NCI-H1417 treated with DMSO at 0.1 percent for 48 hours (cell line): ENCODE results near the gene TSSK6.
"Not testable (repeated sequence)": the region's sequence is repeated elsewhere in the genome, so short reads cannot be mapped to it uniquely, and the experiment has no call there.

ENCODE experiments used
- DNase-seq: peaks from one replicate; lab custom pipeline; 2025; lab: John Stamatoyannopoulos, UW

Gene TSSK6

DNA sequence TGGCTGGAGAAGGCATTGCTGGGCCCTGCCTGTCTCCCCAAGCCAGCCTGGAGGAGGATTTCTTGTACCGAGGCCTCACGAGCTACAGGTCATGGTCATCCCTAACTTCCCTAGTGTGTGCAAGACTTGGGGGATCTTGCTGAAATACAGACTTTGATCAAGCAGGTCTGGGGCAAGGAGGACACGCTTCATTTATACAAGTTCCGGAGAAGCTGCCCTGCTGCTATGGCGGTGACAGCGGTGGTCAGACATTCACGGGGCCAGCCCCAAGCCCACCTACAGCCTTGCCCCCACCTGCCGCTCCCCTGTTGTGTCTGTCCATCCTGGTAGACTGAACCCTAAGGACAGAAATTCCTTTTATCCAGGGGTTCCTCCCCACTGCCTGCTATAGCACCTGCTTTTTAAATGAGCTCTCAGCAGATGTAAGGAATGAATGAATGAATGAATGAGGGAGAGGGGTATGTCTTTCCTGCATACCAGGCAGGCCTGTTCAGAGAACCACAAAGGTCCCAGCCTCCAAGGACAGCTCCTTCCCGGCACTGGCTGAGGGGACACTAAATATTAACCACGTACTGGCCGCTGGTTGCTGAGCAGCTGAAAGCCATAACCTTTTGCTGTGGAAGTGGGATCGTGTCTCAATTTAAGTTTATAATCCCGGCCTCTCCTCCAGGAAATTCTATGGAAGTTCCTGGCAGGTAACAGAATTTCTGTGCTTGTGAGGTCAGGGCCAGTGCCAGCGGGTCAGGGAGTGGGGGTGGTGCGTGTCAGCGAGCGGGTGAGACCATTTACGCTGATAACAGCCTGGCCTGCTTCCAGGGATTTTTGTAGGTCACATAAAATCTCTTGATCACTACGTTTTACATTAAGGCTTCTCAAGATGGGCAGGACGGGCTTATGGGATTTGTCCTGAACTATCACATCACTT, 27.1 kb downstream of the TSSK6 start:
- no peak for DNase-seq

DNA sequence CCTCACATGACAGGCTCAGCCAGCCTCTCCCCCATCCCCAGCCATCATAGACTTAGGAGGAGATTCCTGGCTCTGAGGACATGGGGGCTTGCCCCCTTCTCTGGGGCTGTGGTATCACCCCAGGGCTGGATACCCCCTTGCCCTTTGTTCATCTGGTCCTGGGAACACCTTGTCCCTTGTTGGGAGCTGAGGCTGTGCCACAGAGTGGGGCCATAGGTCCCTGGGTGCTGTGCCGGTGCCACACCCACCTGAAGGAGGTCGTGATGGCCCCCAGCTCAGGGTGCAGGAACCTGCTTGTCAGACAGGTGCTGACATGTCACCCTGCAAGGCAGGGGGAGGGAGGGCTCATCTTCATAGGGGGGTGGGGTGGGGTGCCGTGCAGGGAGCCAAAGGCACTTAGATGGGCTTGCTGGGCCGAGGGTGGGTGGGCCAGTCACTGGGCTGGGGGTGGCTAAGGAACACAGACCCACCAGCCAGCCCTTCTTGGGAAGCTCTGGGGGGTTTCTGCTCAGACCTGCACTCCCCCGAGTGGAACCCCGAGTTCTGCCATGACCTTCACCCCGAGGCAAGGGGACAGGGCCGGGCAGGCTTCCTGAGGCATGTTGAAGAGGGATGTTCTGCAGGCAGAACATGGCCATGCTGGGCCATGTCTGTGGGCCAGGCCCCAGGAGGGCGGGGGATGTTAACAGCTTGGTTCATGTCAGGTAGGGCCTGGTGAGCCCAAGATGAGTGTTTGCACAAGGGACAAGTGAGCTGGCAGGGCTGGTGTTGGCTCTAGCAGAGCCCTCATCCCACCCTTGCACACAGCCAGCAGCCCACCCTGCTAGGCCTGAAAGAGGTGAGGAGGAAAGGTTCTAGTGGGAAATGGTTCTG, 28.0 kb downstream of the TSSK6 start:
- DNase-seq: no peak

DNA sequence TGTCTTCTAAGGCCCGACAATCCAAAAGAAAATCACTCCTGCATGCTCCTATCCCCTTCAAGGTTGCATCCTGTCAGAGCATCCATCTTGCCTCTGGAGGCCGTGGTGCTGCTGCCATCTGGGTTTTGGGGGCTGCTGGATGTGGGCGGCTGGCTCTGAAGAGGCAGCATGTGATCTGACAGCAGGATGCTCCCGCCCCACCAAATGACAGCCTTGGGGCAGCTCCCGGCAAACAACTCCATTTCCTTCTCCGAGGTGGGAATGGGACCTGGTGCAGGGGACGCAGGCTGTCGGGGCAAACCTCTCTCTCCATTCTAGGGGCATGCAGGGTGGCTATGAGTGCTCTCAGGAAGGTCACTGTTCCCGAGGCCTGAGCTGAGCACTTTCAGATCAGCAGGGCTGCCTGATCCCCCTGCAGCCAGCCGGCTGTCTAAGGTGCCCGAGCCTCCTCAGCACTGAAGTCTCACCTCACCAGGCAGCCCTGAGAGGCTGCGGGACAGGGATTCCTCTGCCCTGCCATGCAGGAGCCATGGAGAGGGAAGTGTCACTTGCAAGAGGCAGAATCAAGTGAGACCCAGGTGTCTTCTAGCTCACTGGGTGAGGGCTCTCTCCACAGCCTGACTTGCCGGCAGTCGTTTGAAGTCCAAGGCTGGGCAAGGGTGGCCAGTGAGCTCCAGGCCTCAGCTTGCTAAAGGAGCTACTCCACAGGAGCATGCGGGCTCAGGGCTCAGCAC, 28.8 kb downstream of the TSSK6 start:
- DNase-seq: no peak

DNA sequence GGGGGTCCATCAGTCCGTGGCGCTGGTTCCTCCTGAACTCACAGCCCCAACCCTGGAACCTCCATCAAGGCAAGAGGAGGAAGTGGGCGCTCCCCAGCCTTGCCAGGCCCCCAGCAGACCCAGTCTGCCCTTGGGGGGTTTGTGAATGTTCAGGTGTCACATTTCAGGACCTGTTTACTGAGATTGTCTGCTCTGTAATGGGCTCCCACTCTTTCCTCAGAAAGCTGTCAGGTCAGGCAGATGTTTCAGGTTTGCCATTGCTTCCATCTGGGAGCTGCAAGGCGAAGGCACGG, 29.4 kb downstream of the TSSK6 start:
- DNase-seq: no peak

DNA sequence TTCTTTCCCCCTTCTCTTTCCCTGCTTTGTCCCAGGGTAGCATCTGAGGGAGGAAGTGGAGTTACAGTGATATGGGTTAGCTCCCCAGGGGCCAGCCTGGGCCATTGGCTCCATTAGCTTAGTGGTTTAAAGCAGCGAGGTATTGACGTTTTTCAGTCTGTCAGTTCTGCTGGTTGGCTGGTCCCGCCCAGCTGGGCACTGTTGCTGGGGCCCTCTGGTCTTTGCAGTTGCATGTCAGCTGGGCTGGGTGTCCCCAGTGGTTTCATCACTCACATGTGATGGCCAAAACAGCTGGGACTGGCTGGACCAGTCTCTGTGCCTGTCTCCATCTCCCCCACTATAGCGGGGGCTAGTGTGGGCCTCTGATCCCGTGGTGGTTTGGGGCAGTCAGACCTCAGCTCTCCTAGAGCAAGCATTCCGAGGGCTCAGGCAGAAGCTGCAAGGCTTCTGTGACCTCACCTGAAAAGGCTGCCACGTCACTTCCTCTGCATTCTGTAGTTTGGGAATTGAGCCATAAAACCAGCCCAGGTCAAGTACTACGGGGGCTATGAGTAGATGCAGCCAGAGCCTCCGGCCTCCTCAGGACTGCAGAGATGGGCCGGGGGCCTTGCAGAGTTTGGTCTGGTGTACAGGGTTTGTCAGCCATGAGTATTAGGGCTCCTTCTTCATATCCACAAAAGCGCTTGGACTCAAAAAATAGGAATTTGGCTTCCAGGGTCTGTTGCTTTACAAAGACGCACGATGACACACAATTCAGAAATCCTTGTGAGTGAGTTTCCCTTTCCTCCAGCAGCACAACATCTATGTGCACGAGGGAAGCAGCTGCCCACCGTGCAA, 30.0 kb downstream of the TSSK6 start:
- DNase-seq: no peak

DNA sequence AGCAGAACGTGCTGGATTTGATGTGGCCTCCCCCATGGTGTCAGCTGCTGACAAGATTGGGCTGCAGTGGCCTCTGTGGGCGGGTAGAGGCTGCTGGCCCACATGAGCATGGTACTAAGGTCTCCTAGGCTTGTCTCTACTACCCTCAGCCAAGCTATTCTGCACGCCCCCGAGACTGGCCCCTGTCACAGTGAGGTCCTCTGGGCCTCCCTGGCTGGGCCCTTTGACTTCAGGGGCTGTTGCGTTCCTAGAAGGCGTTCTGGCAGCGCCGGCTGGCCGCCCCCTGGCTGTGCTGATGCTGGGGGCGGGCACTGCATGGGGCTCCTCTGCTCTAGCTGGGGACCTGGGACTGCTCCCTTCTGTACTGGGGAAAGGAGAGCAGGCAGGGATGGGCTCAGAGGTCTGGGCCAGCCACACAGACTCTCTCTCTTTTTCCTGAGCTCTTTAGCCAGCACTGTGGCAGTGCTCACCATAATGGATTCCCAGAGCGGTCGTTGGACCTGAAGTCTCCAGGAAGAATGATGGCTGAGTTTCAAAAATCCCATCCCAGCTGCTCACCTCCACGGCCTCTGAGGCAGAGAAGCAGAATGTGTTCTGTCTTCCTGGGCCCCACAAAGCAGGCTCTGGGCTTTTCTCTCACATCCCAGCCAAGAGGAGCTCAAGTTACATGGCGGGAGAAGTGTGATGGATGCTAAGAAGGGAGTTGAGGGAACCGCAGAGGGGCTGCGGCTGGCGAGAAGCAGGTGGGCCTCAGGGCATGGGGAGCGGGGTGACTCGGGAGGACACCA, 32.3 kb downstream of the TSSK6 start:
- DNase-seq: no peak

DNA sequence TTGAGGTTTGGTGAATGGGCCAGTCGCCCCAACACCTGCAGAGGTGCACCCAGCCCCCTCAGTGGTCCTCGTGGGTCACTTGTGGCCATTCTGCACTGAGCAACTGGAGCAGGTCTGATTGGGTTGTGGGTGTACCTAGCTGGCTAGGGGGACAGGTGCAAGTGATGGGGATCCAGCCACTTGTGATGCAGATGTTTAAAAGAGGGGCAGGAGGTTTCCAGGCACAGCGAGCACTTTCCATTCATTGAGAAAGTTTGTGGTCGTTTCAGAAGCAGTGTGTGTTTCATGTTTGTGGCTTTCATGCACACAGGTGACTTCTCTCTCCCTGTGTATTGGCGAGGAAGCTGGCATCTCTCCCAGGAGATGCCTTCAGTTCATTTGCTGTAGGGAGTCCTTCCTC, 34.7 kb downstream of the TSSK6 start:
- DNase-seq: no peak

DNA sequence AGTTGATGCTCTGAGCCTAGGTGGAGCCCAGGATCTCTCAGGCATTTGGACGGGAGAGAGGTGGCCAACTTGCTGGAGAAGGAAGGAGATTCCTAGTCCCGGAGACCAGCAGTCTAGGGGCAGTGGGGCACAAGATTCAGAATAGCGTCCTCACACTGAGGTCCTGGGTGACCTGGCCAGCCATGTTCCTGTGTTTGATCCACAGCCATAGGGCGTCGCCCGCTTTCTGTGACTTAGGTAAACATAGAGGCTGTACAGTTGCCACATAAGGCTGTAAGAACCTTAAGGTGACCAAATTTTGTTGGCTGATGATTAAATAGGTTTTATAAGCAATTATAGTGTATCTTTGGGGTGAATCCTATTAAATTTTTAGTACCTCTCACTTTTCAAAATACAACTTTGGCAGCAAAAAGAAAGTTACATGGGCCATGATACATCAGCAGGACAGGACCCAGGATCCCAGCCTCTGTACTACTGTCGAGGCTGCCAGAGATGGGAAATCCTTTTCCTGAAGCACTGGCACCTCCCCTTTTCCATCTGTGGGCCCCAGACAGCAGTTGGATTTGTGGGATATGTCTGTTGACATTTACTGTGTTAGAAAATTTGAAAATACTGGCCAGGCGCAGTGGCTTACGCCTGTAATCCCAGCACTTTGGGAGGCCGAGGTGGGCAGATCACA, 37.5 kb downstream of the TSSK6 start:
- no peak for DNase-seq

DNA sequence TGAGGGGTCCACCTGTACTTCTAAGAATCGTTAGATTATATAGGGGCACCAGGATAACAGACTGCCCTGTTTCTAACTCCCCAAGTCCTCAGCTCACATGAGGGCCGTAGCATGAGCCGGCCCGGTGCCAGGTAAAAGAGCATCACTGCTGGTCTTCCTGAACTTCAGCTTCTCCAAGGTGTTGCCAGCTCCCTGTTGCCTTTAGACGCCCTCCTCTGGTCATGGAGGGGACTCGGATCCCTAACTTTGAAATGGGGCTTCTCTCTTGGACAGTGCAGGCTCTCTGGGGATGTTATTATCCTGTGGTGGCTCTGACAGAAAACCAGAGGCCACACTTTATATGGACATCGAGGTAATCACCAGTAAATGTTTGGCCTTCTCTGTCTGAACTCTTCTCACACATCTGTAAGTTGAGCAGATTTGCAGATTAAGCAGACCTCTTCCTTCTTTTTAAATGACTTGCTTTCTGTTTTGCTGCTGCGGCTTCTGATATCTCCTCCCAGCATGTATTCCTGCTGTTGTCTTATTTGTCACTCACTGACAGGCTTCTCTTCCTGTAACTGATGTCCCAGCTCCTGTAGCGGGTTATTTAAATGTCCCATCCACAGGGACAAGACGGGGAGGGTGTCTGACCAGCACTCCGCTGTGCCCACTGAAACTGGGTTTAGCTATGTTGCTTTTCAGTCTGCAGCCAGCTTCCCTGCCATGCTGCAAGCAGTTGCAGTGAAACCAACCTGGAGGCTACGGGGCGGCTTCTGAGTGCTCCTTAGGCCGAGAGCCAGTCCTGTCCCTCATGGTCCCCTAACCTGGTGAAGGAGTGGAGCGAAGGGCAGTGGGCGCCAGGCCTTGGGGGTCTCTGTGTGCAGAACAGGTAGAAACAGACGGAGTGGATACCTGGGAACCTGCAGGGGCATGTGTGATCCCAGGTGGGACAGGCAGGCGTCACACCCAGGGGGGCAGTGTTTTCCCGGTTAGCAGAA, 39.2 kb downstream of the TSSK6 start:
- no peak for DNase-seq

DNA sequence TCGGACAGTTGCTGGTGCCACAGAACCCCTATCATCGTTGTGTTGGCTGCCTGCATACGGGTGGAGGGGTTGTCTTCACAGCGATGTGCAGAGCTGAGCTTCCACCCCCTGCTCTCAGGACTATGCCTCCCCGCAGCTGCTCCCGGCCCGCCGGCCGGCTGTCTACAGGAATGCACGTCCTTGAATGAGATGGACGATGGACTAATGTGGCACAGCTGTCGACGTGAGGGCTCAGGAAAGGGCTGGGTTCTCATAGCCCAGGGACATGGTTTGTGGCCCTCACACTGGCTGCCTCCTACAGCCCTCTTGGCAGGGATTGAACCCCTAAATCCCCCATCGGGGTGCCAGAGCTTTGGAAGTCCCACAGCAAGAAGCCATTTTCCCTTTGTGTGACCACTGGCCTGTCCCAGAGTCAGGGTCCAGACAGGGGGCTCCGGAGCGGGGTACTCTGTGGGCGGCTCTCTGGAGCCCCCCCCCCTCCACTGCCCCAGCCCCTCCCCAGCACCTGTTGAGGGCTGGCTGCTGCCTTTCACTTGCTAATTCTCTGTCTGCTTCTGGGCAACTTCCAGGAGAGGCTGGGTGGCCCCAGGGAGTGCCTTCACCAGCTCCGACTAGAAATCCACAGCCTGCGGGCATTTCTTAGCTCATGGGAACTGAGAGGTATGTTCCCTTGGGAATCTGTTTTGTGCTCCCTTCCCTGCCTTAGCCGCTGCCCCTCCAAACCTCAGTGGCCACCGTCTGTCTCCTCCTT, 40.2 kb downstream of the TSSK6 start:
- no peak for DNase-seq

DNA sequence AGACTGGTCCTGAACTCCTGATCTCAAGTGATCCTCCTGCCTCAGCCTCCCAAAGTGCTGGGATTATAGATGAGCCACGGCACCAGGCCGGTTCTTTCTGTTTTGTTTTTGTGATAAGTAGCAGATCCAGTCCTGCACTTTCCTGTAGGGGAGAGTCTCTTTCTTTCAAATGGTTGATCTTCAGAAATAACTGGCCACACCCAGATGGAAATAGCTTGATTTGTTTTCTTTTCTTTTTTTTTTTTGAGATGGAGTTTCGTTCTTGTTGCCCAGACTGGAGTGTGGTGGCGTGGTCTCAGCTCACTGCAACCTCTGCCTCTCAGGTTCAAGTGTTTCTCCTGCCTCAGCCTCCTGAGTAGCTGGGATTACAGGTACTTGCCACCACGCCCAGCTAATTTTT, 43.2 kb downstream of the TSSK6 start:
- DNase-seq: not testable (repeated sequence)

DNA sequence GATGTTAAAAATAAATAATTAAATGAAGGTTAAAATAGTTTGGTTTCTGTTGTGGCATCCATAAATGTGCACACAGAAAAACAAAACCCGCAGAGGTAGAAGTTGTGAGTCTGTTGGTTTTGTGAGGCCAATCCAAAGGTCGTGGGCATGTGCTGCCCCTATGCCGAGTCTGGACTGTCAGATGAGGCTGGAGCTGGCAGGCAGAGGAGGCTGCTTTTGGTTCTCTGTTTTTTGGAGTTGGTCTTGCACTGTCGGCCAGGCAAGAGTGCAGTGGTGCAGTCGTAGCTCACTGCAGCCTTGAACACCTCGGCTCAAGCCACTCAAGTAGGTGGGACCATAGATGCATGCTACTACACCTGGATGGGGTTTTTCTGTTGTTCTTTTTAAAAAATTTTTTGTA, 43.7 kb downstream of the TSSK6 start:
- DNase-seq: no peak

DNA sequence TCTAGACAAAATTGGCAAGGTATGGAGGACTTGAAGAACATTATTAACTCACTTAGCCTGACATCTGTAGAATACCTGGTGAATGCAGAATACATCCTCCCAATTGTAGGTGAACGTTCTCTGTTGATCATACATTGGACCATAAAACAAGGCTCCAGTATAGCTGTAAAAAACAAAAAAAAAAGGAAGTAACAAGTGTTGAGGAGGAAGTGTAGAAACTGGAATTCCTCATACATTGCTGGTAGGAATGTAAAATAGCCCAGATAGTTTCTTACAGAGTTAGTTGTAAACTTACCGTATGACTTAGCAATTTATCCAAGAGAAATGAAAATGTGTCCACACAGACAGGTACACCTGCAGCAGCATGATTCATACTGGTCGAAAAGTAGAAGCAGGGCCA, 44.8 kb downstream of the TSSK6 start:
- DNase-seq: no peak

DNA sequence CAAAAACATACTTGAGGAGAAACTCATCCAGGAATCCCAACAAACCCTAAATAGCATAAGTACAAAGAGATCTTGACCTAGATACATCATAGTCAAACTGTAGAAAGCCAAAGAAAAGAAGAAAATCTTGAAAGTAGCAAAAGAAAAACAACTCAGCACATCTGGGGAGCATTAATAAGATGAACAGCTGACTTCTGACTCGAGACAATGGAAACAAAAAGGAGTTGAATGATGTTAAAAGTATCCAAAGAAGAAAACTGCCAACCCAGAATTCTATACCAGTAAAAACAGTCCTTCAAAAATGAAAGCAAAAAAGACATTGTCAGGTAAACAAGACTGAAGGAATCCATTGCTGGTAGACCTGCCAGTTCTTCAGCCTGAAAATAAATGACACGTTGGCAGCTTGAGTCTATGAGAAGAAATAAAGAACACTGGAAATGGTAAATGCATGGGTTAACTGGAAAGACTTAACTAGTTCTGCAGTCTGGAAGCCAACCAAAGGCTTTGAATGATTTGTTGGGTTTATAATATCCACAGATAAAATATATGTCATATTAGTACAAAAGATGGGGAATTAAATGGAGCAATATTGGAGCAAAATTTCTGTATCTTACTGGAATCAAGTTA, 46.8 kb downstream of the TSSK6 start:
- DNase-seq: no peak

DNA sequence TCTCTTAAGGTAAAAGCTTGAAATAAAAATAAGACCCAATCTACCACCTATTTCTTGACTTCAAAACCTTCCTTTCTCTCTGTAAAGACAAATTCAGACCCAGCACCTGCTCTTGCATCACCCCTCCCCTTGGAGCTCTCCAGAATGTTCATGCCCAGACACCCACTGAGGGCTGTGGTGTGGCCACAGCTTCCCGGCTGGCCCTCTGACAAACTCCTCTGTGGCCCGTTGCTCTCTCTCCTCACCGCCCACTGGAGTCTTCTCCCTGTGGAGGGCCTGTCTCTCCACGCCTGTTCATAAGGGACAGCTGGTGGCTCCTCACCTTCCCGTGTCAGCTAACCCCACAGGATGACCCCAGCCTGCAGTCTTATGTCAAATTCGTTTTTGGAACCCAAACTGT, 49.1 kb downstream of the TSSK6 start:
- no peak for DNase-seq

DNA sequence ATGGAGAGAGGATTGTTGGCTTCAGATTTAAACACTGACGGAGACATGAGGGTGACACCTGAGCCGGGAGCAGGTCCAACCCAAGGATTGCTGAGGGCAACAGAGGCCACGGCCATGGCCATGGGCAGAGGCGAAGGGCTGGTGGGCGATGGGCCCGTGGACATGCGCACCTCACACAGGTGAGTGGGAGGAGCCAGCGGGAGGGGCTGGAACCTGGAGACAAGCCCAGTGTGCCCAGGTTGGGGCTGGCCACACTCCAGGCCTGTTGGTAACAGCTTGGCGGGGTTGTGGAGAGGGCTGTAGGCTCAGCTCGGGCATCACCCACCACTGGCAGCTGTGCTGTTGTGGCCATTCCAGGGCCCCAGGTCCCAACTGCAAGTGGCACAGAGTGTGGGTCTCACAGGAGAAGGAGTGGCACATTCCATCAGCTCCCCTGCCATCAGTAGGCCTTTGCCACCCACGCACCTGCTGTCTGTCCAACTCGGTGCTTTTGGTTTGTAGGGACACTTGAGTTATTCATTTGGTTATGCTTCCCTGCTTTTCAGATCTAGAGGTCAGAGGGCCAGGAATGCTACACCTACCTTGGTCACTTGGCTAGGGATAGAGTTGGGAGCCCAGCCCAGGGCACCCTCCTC, 49.8 kb downstream of the TSSK6 start:
- no peak for DNase-seq

DNA sequence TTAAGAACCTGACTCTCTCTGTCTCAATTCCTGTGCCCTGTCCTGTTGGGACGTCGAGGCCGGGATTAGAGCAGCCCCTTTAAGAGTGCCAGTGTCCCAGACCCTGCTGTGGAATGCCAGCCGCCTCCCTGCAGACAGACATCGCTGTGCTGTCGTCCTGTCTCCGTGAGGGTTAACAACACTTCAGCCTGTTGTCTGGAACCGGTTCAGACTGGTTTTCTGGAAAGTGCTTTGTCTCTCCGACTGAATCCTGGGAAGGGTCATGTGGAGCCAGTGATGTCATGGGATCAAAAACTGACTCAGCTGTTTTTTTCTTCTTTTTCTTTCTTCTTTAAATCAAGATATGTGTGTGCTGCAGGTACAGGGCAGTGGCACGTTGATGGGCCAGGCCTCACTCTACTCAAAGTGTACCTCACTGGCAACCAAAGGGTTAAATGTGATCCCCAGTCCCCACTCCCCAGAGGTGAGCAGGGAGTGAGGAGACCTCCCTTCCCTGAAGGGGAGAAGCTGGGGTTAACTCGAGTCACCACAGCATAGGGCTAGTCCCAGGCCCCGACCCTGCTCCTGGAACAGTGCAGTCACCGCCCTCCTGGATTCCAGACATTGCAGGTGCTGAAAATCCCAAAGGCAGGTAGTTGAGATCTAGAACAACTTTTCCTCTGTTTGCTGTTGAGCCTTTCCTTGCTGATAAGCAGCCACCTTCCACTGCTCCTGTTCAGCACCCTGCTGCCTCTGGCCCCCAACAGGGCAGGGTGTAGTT, 50.8 kb downstream of the TSSK6 start:
- DNase-seq: no peak
